Stimulated activated CD4-positive, alpha-beta T cell treated with anti-CD3 and anti-CD28 coated beads, Interleukin-4, amount 100 ng/mL, for 24 hours (primary cell): Measurements from ENCODE around the gene KMT5B.
A peak's percentile ranks its signal among the peaks of the same experiment; 100 is the strongest.

Experiments
- DNase-seq: peaks from one replicate; pipeline ENCODE4 v3.0.0-alpha.2; 2020

KMT5B gene

DNA sequence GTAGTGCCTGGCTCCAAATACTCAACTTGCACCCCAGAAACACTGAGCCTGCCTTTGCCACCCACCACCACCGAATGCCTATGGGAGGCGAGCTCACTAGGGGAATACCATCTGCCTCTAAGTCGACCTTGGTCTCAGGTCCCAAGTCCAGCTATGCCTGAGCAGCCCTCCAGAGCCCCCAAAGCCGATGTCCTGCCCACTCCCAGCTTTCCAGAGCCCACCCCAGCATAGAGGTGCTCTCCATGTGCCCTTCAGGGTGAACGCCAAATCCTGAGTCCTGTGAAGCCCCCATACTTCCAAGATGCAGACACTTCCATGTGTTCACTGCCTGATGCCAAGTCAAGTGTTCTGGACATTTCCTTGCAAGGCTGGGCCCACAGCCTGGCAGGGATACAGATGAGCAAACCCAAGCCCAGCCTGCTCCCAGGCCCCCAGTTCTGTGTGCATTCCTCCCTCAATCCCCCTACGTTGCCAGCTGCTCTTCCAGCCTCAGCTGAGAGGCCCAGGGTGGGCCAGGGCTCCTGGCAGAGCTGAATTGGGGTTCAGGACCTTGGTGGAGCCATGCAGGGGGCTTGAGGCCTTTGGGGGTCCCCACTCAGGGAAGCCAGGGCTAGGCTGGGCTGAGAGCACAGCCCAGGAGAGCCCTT is 2.6 kb upstream of the KMT5B start:
- no peak for DNase-seq

DNA sequence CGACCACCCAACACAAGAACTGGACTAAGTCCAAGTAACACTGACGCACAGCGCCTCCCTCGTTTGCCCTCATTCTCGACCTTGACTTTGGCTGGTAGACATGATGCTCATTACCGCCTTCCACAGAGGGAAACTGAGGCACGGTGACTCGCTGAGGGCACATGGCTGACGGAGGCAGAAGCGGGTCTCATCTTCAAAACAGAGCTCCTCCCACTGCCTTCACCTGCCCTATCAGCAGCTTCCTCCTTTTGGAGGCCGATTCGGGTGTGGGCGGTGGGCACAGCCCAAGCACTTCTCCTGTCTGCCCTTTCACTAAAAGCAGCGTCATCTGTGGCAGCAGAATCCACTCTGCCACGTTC is 2.0 kb upstream of the KMT5B start:
- peak; percentile 41 for DNase-seq

DNA sequence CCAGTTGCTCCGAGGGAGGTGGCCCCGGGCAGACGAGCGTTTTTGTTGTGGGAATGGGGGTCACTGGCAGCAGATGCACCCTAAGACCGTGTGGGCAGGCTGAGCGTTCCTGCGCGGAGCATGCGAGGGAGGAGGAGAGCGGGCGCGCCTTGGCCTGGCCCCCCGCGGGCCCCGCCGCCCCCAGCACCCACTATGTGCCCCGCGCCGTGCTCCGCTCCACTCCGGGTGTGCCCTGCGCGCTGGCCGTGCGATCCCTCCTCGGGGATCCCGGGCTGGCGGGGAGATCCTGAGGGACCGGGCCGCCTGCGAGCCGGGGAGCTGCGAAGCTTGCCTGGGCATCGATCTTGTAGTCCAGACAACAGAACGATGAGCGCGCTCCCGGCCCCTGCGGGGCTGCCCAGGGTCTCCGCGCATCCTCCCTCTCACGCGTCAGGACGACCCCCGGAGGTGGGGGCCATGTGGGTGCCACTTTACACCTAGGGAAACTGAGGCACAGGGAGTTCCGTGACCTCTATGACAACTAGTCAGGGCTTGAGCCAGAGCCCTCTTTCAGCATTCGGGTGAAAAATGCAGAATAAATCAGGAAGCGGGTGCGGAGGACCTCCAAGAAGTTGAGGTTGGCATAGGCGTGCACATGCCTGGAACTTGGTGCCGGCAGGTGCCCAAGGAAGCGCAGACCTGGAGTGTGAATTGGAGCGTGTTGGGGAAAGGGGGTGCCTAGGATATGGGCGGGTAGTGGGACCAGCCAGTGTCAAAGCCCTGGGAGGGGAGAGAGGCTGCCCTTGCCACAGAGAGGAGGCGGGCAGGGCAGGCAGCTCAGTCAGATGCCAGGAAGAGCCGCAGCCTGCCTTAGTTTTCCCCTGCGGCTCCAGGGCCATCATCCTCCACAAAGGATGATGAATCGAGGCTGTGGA is 1.3 kb upstream of the KMT5B start:
- DNase-seq: peak; percentile 21

DNA sequence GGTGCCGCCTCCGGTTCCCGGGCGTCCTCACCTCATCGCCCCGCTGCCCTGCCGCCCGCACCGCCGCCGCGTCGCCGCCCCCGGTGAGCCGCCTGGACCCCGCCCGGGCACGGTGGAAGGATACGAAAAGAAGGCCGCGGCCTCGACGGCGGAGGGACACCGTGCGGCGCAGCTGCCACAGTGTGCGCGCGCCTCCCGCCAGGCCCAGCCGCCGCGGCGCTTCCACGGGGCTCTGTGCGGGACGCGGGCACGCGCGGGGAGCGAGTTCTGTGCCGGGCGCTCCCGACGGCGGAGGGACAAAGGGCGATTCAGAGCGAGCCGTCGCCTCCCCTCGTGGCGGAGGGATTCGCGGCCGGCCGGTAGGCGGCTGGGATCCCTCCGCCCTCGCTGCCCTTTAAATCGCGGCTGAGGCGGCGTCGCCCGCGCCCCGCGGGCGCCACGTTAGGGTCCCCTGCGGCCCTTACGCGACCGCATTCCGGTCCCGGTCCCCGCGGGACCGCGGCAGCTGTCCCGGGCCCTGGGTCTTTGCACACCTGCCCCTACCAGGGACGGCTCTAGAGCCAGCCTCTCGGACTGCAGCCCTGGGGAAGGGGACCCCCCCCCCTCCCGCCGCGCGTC is 568 bp upstream of the KMT5B start:
- DNase-seq: peak; percentile 79

DNA sequence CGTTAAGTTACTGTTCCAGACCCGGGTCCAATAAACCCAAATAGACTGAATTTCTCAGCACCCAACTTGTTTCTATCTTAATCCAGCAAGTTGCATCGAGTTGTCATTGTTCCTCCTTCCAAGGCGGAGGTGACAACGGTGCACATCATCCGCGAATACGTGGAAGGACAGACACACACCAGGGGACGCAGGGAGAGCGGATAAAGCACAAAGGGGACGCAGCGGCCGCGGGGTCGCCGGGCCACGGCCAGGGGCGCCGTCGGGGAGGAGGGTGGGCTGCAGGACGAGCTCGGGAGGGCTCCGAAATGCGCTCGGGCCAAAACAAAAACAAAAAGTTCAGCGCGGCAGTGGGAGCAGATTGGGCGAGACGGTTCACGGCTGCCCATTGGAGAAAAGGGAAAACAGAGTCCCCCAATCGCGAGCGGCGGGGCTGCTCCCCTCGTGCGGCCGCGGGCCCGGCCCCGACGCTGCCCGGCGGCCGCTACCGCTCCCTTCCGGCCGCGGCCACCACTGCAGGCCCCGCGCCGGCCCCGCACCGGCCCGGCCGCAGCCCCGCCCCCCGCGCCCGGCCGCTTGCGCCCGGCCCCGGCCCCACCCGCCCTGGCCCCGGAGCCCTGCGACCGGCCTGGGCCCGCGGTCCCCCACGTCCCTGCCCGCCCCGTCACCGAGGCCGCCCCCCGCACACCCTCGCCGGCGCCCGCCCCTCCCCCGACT is 518 bp downstream of the KMT5B start:
- DNase-seq: peak; percentile 61

DNA sequence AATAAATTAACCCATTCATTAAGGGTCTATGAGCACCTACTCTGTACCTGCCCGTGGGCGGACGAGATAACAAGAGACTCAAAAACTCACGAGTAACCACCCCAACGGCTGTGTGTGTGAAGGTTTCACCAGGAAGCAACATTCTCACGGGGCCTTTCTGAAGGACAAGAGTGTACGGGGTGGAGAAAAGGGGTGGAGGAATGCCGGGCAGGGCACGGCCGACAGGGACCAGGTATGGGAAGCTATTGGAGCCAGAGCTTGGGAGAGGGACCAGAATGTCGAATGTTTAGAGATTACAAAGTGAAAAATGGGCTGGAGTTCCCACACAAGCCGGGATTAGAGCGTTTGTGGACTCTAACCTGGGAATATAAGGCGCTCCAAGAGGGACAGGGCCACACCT is 1.6 kb downstream of the KMT5B start:
- no peak for DNase-seq

DNA sequence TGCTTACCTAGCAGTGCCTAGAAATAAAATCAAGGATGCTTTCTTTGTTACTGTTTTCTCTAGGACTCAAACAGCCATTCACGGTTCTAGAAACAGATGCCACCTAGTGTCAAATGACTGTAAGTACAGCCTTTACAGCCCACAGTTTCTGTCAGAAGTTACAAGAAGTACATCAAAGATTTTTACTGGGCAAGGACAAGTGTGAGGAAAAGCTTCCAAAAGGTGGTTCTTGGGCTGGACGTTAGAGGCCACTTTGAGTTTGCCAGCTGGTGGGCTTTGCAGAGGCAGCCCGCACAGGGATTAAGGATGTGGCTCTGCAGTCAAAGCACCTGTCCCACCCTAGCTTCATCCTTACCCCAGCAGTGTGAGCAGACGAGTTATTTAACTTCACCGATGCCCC is 6.9 kb downstream of the KMT5B start:
- DNase-seq: no peak

DNA sequence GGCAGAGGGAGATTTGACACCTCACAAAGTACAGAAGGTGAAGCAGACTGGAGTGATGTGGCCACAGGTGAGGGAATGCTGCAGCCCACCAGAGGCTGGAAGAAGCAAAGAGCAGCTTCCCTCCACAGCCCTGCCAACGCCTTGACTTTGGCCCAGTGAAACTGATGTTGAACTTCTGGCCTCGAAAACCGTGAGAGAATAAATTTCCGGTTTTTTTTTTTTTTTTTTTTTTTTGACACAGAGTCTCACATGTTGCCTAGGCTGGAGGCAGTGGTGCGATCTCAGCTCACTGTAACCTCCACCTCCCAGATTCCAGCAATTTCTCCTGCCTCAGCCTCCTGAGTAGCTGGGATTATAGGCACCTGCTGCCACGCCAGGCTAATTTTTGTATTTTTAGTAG is 8.7 kb downstream of the KMT5B start:
- DNase-seq: no peak

DNA sequence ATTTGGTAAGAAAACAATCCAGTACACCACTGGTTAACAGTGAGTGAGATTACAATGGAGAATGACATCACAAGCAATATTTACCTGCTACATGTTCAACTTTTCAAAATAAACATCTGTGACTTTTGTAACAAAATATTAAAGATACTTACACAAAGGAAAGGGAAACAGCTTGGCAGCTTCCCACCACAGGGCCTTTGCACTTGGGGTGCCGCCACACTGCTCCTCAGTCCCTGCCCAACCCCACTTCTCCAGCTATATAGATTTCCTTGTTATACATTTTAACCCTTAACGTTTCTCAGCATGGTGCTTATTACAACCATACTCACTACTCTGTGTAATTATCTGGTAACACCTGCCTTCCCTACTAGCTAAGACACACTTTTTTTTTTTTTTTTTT is 10.9 kb downstream of the KMT5B start:
- no peak for DNase-seq

DNA sequence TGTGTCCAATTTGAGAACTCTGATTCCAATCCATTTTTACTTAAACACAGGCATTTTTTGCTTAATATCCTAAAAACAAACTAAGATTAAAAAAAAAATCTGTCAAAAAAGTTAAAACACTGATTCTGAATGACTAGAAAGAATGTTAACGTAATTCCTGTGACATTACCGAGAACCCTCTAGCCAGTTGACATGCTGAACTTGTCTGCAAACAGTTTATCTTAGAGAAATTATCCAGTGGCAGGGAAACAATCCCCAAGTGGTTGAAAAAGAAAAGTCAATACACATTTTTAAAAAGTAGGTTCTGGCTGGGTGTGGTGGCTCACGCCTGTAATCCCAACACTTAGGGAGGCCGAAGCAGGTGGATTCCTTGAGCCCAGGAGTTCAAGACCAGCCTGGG is 11.6 kb downstream of the KMT5B start:
- DNase-seq: no peak

DNA sequence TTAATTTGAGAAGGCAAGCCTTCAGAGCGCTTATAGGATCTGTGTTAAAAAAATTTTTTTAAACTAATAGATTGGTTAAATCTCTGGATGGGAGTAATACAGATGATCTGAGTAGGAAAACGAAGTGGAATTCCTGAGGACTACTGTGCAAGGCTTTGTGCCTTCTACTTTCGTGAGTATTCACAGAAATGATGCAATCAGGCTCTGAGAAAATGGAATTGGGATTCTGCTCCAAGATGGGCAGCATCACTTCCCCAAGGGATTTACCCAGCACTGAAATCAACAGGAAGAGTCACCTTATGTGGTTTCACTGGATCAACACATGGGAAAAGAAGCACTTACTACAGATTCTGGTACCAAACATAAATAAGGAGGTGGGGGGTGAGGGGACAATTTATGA is 12.5 kb downstream of the KMT5B start:
- no peak for DNase-seq

DNA sequence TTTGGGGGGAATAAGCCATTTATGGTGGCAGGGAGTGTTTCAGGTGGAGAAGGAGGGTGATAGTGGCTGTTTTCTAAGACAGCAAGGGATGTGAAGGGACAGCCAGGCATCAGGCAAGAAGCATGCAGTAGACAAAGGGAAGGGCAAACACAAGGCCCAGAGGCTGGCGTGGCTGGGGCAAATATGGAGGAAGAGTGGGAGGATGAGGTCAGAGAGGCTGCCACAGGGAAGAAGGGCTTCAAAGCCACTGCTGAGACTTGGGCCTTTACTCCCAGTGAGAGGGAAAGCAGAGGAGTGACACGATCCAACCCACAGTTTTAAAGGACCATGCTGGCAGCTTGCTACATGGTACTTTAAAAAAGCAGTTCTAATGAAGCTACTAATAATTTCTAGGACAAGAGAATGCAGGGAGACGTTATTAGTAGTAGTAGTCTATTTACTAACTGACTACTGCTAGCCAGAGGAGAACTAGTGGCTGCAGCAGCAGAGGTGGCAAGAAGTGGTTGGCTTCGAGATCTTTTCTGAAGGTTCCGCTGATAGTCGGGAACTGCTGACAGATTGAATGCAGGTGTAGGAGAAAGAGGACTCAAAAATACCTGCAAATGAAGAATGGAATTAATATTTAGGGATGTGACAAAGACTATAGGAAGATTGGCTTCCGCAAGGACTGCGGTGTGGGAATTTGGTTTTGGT is 13.7 kb downstream of the KMT5B start:
- no peak for DNase-seq

DNA sequence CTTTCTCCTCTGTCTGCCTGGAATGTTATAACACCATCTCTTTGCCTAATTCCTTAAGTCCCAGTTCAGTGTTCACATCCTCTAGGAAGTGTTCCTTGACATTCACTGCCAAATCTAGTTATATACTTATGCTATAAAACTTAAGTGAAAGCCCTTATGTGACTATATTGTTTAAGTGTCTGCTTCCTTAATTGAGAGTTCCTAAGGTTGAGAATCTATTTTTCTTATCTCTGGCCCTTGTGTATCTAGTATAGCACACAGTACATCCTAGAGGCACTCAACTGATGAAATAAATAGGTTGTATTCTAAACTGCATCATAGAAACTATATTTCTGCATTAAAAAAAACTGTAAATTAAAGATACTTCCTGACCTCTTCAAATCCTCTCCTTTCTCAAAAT is 16.9 kb downstream of the KMT5B start:
- no peak for DNase-seq

DNA sequence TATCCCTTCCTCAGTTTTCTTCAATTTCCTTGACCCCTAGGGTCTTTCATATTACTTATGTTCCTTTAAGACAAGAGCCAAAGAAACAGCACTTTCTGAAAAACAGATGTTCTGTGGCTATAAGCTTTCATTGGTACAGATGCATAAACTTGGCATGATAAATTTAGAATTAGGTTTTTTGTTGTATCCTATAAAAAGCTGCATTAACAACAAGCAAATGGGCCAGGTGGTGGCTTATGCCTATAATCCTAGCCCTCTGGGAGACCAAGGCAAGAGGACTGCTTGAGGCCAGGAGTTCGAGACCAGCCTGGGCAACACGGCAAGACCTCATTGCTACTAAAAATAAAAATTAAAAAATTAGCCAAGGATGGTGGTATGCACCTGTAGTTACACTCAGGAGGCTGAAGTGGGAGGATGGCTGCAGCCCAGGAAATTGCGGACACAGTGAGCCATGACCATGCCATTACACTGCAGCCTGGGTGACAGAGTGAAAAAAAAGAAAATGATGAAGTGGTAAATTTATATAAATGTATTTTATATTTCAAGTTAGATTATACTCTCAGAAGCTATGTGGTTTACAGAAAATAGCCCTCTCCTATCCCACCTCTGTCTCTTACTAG is 18.3 kb downstream of the KMT5B start:
- DNase-seq: no peak

DNA sequence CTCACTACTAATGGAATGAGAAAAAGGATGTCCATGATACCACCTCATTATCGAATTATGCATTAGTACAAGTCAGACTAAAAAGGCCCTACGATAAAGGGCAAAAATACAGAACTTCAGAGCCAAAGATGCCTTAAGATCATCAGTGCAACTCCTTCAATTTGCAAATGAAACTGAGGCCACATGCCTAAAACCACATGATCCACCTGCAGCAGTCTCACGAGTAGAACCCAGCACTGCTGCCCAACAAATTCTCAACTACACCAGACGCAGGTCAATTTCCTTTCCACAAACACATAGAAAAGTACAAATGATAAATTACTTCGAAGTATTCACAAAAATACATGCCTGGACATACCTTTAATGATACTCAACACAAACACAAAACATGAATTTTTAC is 20.1 kb downstream of the KMT5B start:
- DNase-seq: no peak

DNA sequence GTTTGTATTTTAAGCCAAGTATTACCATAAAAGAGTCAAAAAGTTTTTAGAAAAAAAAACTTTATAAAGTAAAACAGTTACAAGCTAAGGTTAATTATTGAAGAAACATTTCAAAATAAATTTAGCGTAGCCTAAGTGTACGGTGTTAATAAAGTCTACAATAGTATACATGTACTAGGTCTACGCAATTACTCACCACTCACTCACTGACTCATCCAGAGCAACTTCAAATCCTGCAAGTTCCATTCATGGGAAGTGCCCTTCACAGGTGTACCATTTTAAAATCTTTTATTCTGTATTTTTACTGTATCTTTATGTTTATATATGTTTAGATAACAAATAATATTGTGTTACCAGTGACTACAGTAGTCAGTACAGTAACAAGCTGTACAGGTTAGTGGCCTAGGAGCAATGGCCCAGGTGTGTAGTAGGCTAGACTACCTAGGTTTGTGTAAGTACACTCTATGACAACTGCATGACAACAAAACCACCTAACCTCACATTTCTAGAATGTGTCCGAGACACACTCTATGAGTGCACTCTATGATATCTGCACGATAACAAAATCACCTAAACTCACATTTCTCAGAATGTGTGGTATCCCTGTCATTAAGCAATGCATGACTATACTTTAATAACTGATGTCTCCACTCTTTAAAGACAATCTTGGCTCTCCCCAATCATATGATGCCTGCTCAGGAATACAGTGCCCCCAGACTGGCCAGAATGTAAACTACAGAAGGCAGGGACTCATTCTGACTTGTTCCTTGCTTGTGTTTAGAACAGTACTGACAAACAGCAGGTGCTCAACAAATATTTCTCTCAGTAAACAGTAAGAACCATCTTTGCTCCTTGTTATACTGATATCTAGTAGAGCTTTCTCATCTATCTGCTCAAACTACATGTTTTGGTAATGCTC is 21.2 kb downstream of the KMT5B start:
- no peak for DNase-seq

DNA sequence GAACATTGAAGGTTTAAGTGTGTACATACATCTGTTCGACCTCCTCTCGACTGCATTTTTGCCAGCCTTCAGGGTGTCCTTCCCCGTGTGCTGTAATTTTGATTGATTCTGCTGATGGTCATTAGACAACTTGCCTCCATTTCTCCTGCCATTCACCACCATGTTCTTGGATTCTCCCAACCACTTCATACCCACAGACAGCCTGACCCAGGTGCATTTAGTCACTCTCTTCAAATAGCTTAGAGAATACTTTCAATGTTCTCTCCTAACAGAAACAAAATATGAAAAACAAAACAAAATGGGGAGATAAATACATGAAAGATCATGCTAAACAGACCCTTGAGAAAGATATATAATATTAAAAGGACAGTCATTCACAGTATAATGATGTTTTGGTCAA is 23.2 kb downstream of the KMT5B start:
- DNase-seq: no peak

DNA sequence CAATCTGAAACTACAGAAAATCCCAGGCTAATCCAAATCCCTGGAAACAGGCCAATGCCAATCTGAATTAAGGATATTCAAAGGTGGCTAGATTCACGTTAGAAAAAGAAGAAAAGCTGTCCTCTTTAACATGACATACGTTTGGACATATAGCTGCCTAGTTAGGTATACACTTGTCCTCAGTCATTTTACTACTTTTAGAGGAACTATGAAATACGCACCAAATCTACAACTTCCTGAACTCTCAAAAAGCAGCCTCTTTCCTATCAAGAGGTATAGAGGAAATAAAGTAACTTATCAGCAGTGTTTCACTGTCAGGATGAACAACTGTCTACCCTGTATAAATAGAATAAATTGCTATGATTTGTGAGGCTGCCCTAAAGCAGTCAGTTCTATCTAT is 24.0 kb downstream of the KMT5B start:
- no peak for DNase-seq

DNA sequence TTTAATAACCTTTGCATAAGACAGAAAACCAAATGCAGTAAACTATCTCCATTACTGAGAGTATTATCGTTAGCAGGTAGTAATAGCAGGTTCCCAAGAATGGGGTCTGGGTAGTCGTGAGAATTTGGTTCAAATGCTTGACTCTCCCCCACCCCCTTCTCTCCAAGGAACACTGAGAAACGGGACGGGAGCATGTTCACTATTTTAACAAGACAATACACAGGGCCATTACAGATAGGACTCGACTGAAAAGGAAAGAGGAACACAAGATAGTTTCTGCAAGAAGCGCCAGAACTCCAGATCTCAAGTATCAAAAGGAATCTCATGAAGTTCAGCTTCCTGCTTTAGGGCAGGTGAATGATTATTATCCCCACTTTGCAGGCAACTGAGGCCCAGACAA is 27.0 kb downstream of the KMT5B start:
- DNase-seq: no peak

DNA sequence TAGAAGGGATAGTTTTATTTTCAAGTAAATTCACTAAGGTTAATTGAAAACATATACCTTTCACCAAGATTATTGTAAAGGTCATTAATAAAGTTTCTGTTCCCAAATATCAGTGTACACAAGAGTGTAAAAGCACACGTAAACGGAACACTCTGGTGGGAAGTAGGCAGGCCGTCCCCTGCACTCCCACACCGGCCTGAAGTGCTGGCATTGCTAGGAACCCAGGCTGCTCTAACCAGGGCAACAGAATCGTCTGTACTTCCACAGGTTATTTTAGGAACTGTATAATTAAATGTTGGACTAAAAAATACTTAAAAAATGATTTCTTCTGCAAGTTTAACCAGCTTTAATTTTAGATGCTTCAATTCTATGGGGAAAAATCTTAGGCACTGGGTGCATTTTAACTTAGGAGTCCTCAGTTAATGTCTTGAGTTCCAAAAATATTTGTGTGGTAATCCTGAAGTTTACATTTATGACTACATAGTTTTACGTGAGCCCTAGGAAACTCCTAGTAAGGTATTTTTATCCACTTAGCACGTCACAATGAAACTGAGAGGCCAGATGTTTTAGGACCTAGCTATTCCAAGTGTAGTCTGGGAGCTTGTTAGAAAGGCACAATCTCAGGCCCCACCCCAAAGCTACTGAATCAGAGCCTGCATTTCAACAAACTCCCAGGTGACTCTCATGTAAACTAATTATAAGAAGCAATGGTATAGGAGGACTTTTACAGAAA is 31.2 kb downstream of the KMT5B start:
- no peak for DNase-seq

DNA sequence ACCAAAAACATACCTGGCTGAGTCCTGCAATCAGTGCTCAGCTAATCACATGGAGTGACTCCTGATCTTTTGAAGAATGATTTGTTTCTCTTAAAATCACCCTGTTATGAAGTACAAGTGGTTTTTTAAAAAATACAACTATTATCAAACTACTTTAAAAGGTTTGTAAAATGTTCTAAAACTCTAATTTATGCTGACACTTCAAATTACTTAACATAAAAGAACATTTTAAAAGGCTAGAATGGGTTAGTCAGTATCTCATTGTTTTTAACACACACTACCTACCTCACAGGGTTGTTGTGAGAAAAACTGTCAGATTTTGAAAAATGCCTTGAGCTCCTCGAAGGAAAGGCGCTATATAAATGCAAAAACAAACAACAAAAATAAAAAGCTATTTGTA is 33.2 kb downstream of the KMT5B start:
- DNase-seq: no peak
